ENCODE data around the gene CNIH1.

- peak; percentile 67 for TF ChIP-seq CTCF (IDR thresholded peaks at IDR 0.05; ENCODE audit: low read depth, low read length, poor library complexity, severe bottlenecking)
- TF ChIP-seq EZH2phosphoT487 (IDR thresholded peaks at IDR 0.05; ENCODE audit: borderline replicate concordance, low read length): no peak
Measured at GRCh38 chr14:54420478-54421142, 20.6 kb downstream of the CNIH1 start.

All from DOHH2 (cell line).